Hematopoietic multipotent progenitor cell treated with erythropoietin and hydrocortisone succinate and interleukin-3 and kit ligand, for 17 days (in vitro differentiated cells): ENCODE measurements around the gene LMX1A.

Source experiments
- DNase-seq: peaks from one replicate; pipeline ENCODE4 v3.0.0-alpha.2; 2015; ENCODE audit warnings: low spot score

LMX1A gene

GRCh38 chr1:165367375-165367993, 11.0 kb upstream of the LMX1A start:
- DNase-seq, result peak; percentile 78

- no peak for DNase-seq
These were observed 8.8 kb upstream of the LMX1A start for GRCh38 chr1:165365341-165365740.

GRCh38 chr1:165364568-165365133, 8.1 kb upstream of the LMX1A start:
- peak; percentile 6 for DNase-seq

DNA sequence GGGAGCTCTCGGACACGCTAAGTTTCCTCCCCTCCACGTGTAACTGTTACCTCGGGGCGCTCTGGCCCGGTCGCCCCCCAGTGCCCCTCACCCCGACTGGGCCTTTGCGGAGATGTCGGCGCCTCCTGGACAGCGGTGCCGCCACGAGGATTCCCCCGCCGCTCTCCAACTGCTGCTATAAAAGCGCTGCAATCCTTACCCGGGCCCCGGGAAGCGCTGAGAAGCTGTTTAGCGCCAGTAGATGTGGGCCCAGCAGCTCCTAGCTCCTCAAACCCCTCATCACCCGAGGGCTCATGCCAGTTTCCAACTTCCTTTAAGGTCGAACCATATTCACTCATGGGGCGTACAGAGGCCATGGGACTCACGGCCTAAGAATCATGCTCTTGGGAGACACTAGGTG, 361 bp upstream of the LMX1A start:
- DNase-seq, result no peak

DNA sequence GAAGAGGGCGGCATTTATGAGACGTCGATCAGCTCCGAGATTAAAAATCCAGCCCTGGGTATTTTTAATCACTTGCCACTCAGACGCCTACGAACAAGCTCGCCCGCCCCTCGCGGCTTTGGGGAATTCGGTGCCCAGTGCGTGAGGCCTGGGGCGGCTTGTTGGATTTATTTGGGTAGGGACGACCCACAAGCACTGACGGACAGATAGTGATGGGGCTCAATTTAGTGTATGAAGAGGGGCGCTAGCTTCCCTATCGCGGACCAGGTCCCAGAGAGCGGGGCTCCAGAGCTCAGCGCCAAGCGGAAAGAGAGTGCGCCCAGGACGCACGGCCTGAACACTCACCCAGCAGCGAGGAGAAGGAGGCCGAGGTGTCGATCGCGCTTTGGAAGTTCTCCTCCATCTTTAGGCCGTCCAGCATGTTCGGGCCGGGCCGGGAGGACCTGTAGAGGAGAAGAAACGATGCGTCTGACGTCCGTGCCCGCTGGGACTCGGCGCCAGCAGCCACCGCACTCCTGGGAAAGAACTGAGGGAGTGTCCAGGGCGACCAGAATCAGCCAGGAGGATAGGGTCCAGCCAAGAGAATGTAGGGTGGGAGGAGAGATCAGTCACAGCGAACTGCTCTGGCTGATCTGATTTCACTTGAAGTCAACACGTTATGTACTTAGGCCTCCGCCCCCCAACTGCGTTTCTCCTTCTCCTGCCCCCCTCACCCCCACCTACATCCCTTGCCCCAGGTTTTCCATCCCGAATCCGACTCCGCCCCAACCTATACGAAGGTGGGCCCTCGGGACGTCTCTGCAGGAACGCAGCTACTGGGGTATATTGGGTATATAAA, 1.2 kb downstream of the LMX1A start:
- no peak for DNase-seq

DNA sequence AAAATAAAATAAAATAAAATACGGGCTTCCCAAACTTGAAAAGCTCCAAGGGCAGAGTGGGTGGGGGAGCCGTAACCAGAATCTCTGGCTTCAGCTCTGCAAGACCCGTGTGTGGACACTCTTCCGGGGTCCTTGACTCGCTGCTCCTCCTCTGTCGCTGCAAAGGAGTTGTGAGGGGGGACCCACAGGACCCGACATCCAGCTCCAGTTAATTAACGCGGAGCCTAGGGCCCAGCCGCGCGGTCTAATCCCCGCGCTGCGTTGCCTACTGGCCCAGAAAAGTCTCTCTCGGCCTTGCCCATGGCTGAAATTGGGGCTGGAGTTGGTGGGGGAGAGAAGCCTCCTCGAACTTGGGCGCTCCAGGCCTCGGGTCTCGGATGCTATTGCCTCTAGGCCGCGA, 1.8 kb downstream of the LMX1A start:
- no peak for DNase-seq

DNA sequence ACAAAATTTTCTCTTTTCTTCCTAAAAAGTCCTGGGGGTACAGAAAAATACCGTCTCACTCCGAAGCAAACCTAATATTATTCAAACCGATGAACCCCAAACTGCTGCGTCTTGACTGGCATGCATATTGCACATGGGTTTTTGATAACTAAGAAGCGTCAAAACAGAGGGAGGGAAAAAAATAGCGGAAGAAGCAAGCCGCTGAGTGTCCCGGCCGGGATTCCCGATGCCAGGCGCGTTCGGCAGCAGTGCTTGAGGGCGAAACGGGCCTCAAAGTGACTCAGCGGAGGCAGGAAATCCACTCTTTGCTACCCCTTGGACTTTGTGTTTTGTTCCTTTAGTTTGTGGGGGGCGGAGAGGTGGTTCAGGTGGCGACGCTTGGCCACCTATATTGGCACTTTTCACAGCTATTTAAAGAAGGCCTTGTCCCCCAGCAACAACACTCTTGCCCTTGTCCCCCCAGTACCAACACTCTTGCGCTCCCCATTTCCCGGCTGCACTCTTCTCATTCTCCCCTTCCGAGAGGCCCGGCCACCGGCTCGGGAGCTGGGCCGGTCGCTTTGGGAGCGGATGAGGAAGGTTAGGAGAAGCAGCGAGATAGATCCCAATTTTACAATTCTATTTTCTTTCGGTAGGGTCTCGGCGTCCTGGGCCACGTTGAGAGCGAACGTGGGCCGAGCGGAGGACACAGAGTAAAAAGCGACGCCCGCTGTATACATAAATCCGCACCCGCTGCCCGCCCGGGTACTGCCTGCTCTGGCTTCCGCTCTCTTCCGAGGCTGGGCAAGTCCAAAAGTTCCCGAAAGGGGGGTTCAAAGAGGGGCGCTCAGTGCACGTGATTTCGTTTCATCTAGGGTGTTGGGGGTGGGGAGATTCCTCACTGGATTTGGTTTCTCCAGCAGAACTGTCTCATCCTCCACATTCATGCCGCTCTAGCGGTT, 2.5 kb downstream of the LMX1A start:
- no peak for DNase-seq

DNA sequence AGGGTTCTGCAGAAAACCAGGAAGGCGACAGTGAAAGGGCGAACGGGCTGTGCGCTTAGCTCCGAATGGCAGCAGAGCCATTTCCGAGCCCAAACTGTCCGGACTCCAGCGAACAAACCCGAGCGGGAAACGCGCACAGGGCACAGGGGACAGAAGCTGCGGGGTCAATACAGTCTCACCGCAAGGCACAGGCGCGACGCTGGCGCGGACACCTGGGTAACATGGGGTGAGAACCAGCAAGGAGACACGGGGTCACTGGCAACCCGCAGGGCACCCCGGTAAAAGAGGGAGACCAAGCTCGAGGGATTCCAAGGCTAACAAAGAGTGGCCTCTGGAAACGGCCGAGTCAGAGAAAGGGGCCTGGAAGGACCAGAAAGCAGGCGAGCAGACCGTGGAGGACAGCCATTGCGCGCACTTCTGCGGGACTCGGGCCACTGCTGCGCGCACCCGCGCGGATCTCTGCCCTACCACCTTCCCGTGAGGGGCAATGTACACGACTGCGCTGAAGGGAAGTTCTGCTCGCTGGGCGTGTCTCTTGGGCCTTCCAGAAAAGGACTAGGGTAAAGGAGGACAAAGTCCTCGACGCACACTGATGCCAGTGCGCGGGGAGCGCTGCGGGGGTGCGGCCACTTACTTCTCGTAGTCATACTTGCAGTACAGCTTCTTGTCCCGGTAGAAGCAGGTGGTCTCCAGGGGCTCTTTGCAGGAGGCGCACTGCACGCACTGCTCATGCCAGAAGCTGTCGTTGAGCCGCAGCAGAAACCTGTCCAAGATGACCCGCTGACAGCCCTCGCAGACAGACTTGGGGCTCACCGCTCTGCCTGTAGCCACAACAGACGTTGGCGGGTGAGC, 3.8 kb downstream of the LMX1A start:
- no peak for DNase-seq

DNA sequence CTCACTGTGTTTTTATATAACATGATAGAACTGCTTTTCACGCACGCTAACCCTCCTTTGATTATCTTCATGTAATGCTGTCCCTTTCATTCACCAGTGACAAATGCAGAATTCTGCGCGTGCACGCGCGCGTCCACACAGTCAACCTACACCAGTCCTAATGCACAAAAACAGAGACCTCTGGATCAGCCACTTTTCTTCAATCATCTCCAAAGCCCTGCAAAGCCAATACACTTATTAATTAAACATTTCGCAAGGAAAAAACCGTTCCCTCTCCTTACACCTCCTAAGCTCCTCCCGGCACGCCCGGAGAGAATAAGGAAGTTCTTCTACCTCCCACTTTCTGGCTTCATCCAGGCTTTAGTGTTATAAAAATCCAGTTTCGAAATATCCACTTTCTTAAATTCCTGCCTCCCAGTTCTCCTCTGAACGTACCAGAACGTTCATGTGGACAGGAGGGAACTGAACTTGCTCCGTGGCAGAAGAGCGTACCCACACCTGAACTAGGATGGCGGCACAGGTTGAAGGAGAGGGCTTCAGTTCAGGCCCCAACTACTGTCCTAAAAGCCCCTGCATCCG, 4.6 kb downstream of the LMX1A start:
- DNase-seq, result no peak

GRCh38 chr1:165350840-165351239, 5.7 kb downstream of the LMX1A start:
- DNase-seq, result no peak

- DNase-seq, result no peak
These were observed 11.0 kb downstream of the LMX1A start for GRCh38 chr1:165345502-165345901.

GRCh38 chr1:165344736-165345135, 11.8 kb downstream of the LMX1A start:
- DNase-seq, result no peak

GRCh38 chr1:165344198-165344597, 12.3 kb downstream of the LMX1A start:
- no peak for DNase-seq

GRCh38 chr1:165342587-165342986, 13.9 kb downstream of the LMX1A start:
- DNase-seq, result no peak

- DNase-seq, result no peak
These were observed 14.3 kb downstream of the LMX1A start for GRCh38 chr1:165342168-165342567.

DNA sequence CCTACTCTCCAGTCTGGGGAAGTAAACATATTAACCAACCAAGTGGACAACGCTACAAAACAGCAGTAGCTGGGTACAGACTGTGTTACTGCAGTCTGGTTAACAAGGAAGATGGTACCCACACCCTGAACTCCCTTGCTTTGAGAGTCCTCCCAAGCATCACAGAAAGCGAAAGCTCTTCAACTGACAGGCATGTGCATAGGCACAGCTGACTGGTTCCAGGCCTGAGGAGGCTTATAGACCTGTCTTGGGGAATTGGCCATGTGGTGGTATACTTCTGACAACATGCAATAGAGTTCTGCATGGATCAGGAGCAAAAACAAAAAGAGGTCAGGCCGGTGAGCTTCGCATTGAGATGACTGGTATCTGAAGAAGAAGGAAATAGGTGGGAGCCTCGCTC, 17.4 kb downstream of the LMX1A start:
- no peak for DNase-seq

GRCh38 chr1:165330483-165330882, 26.0 kb downstream of the LMX1A start:
- DNase-seq, result no peak

DNA sequence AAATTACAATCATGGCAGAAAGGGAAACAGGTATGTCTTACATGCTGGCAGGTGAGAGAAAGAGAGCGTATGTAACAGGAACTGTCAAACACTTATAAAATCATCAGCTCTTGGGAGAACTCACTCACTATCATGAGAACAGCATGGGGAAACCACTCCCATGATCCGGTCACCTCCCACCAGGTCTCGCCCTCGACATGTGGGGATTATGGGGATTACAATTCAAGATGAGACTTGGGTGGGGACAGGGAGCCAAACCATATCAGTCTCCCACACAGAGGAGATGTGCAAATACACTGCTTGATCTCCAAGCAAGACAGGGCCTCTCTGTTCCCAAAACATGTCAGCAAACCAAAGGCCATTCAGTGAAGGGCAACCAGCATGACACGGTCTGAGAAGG, 27.4 kb downstream of the LMX1A start:
- no peak for DNase-seq

DNA sequence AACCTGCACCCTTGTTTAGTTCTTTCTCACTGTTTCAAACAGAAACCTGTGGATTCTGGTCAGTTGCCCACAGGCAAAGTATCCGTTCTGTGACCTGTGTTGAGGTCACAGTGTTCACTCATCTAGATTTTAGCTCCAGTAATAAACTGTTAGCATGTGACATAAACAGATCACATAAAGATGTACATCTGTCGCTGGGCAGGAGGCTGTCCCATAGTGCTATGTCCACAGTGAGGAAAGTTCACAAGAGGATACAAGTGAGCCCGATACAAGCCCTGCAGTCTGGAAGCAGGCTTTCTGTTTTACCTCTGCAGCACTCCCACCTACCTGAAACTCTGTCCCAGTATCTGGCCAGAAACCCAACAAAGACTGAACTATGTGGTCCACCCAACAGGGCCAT, 28.4 kb downstream of the LMX1A start:
- DNase-seq, result no peak

DNA sequence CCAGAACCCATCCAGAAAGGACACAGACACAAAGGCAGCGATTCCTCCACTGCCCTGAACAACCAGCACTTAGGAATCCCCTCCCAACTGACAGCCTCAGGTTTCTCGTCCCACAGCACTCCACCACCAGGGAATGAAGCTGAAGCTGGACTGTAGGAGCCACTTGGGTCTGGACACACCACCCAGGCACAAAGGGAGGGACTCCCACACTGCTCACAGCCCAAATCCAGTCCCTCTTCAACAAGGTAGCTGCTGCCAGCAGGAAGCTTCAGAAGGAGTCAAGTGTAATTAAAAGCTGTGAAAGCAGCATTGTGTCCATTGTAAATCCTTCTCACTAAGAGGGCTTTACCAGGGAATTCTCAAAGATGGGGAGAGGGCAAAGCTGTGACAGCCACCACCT, 29.0 kb downstream of the LMX1A start:
- DNase-seq, result no peak
